ENCODE results near the gene GAB2. TPM values are rescaled to one million over a fixed set of nuclear protein-coding genes. Genes with fewer than 3 reads are reported as not detected.

The GAB2 gene
- total RNA-seq, 2 experiments from 2014 or later = 1.2 to 1.3 TPM

GRCh38 chr11:78187366-78188285 lies 230.0 kb downstream of the GAB2 start:
- H4K20me1 ChIP-seq (ENCODE audit: insufficient read depth, low read length) = no peaks in the 10 kb centered on the region
- POLR2A ChIA-PET = interaction anchor here (1.7 kb wide), 1 partner anchor 193 kb away, joined by 5 read pairs; no protein-coding TSS in a partner anchor
- CTCF ChIA-PET (ENCODE audit: unreplicated experiment) = no interaction called here
- H3K27ac ChIP-seq (ENCODE audit: low read depth, low read length, poor library complexity, severe bottlenecking) = no peak overlapping the region
- intact Hi-C loops (cut with micrococcal nuclease; ENCODE audit: unreplicated experiment) = loop anchor here (1.0 to 2.0 kb wide), 3 partner anchors 35 to 193 kb away; partner anchors contain the start of genes ALG8 and INTS4
- peak overlapping the region; percentile 84 for H3K4me2 ChIP-seq (ENCODE audit: low read length)
- H3K79me2 ChIP-seq (ENCODE audit: insufficient read depth, low read depth, low read length) = no peaks in the 10 kb centered on the region
- H3K4me3 ChIP-seq (ENCODE audit: low read depth, low read length, poor library complexity, severe bottlenecking) = peak overlapping the region; percentile 79
- H2AFZ ChIP-seq (ENCODE audit: low read length) = peak overlapping the region; percentile 83; the same call in 1 of the 2 replicates
- TF ChIP-seq EZH2phosphoT487 (IDR thresholded peaks at IDR 0.05; ENCODE audit: borderline replicate concordance, low read depth, low read length) = no peak
- TF ChIP-seq, protein P1, sequence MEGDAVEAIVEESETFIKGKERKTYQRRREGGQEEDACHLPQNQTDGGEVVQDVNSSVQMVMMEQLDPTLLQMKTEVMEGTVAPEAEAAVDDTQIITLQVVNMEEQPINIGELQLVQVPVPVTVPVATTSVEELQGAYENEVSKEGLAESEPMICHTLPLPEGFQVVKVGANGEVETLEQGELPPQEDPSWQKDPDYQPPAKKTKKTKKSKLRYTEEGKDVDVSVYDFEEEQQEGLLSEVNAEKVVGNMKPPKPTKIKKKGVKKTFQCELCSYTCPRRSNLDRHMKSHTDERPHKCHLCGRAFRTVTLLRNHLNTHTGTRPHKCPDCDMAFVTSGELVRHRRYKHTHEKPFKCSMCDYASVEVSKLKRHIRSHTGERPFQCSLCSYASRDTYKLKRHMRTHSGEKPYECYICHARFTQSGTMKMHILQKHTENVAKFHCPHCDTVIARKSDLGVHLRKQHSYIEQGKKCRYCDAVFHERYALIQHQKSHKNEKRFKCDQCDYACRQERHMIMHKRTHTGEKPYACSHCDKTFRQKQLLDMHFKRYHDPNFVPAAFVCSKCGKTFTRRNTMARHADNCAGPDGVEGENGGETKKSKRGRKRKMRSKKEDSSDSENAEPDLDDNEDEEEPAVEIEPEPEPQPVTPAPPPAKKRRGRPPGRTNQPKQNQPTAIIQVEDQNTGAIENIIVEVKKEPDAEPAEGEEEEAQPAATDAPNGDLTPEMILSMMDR (conservative IDR thresholded peaks at IDR 0.05; ENCODE audit: low read length) = no peak
- DNase-seq (ENCODE audit: low spot score) = no peak
- BruUV-seq (replicated peaks) = no TSS peak
- H3K36me3 ChIP-seq (ENCODE audit: insufficient read depth, low read length) = no peaks in the 10 kb centered on the region
- no peaks in the 10 kb centered on the region for H3K9me2 ChIP-seq (ENCODE audit: insufficient read depth, low read length)
- H3K9me3 ChIP-seq (ENCODE audit: low read length) = no peaks in the 10 kb centered on the region
- peaks cover 24% of the 10 kb centered on the region for H3K4me1 ChIP-seq (ENCODE audit: insufficient read depth, low read length, poor library complexity, severe bottlenecking)

DNA sequence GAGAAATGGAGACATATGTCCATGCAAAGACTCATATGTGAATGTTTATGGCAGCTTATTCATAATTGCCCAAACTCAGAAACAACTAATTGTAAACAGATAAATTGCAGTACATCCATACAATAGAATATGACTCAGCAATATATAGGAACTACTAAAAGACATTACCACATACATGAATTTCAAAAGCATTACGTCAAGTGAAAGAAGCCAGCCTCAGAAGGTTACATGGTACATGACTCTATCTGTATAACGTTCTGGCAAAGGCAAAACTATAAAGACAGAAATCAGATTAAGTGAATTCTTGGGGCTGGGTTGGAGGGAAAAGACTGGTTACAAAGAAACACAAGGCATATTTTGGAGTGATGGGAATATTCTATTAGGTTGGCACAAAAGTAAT lies 236.4 kb downstream of the GAB2 start:
- Histone ChIP-seq H2AFZ (ENCODE audit: low read length) (no peak overlapping the region), H3K79me2 (ENCODE audit: insufficient read depth, low read depth, low read length) (no peaks in the 10 kb centered on the region), H3K27ac (ENCODE audit: low read depth, low read length, poor library complexity, severe bottlenecking) (no peak overlapping the region), H3K9me2 (ENCODE audit: insufficient read depth, low read length) (no peaks in the 10 kb centered on the region), H3K4me3 (ENCODE audit: low read depth, low read length, poor library complexity, severe bottlenecking) (no peak overlapping the region), H4K20me1 (ENCODE audit: insufficient read depth, low read length) (no peaks in the 10 kb centered on the region), H3K36me3 (ENCODE audit: insufficient read depth, low read length) (no peaks in the 10 kb centered on the region), H3K9me3 (ENCODE audit: low read length) (no peaks in the 10 kb centered on the region), H3K4me2 (ENCODE audit: low read length) (no peak overlapping the region), H3K4me1 (ENCODE audit: insufficient read depth, low read length, poor library complexity, severe bottlenecking) (no peaks in the 10 kb centered on the region)
- TF ChIP-seq, protein P1 (conservative IDR thresholded peaks at IDR 0.05; ENCODE audit: low read length) = no peak
- no peak for TF ChIP-seq EZH2phosphoT487 (IDR thresholded peaks at IDR 0.05; ENCODE audit: borderline replicate concordance, low read depth, low read length)
- intact Hi-C loops (cut with micrococcal nuclease; ENCODE audit: unreplicated experiment) = no loop called here
- no peak for DNase-seq (ENCODE audit: low spot score)
- no TSS peak for BruUV-seq (replicated peaks)
- CTCF ChIA-PET (ENCODE audit: unreplicated experiment) = no interaction called here
- POLR2A ChIA-PET = no interaction called here

DNA sequence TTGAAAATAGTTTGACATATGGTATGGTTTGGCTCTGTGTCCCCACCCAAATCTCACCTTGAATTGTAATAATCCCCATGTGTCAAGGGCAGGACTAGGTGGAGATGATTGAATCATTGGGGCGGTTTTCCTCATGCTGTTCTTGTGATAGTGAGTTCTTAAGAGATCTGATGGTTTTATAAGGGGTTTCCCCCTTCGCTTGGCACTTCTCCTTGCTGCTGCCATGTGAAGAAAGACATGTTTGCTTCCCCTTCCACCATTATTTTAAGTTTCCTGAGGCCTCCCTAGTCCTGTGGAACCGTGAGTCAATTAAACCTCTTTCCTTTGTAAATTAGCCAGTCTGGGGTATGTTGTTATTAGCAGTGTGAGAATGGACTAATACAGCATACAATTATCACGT lies 236.9 kb downstream of the GAB2 start:
- TF ChIP-seq EZH2phosphoT487 (IDR thresholded peaks at IDR 0.05; ENCODE audit: borderline replicate concordance, low read depth, low read length) = no peak
- TF ChIP-seq, protein P1 (conservative IDR thresholded peaks at IDR 0.05; ENCODE audit: low read length) = no peak
- no peaks in the 10 kb centered on the region for H3K36me3 ChIP-seq (ENCODE audit: insufficient read depth, low read length)
- H2AFZ ChIP-seq (ENCODE audit: low read length) = no peak overlapping the region
- intact Hi-C loops (cut with micrococcal nuclease; ENCODE audit: unreplicated experiment) = no loop called here
- ChIA-PET POLR2A (no interaction called here), CTCF (ENCODE audit: unreplicated experiment) (no interaction called here)
- H3K4me1 ChIP-seq (ENCODE audit: insufficient read depth, low read length, poor library complexity, severe bottlenecking) = no peaks in the 10 kb centered on the region
- no peaks in the 10 kb centered on the region for H3K79me2 ChIP-seq (ENCODE audit: insufficient read depth, low read depth, low read length)
- H3K27ac ChIP-seq (ENCODE audit: low read depth, low read length, poor library complexity, severe bottlenecking) = no peak overlapping the region
- H3K4me2 ChIP-seq (ENCODE audit: low read length) = no peak overlapping the region
- BruUV-seq (replicated peaks) = no TSS peak
- H3K4me3 ChIP-seq (ENCODE audit: low read depth, low read length, poor library complexity, severe bottlenecking) = no peak overlapping the region
- no peaks in the 10 kb centered on the region for H4K20me1 ChIP-seq (ENCODE audit: insufficient read depth, low read length)
- H3K9me3 ChIP-seq (ENCODE audit: low read length) = no peaks in the 10 kb centered on the region
- H3K9me2 ChIP-seq (ENCODE audit: insufficient read depth, low read length) = no peaks in the 10 kb centered on the region
- DNase-seq (ENCODE audit: low spot score) = no peak
